Measurements from ENCODE around the gene GBE1.

The GBE1 gene

DNA sequence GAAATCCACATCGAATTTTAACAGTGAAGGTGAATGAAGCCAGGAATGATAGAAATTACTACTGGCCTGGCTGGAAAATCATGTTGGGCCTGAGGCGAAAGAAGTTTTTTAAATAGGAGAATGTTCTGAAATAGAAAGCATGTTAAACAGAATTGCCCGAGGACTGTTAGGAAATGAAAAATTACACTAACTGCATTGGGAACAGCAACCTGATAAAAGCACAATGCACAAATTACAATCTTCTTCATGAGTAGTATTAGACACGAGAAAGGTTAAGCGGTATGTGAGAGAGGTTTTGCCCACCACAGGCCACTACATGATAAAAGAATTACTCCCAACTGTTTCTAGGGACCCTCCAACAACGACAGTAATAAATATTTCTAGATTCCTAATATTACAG lies 18.9 kb downstream of the GBE1 start:
- H3K4me3 ChIP-seq (ENCODE audit: low read depth, low read length) = no peak overlapping the region
- no peak for DNase-seq (ENCODE audit: low read depth)
- TF ChIP-seq, protein P1, sequence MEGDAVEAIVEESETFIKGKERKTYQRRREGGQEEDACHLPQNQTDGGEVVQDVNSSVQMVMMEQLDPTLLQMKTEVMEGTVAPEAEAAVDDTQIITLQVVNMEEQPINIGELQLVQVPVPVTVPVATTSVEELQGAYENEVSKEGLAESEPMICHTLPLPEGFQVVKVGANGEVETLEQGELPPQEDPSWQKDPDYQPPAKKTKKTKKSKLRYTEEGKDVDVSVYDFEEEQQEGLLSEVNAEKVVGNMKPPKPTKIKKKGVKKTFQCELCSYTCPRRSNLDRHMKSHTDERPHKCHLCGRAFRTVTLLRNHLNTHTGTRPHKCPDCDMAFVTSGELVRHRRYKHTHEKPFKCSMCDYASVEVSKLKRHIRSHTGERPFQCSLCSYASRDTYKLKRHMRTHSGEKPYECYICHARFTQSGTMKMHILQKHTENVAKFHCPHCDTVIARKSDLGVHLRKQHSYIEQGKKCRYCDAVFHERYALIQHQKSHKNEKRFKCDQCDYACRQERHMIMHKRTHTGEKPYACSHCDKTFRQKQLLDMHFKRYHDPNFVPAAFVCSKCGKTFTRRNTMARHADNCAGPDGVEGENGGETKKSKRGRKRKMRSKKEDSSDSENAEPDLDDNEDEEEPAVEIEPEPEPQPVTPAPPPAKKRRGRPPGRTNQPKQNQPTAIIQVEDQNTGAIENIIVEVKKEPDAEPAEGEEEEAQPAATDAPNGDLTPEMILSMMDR (IDR thresholded peaks at IDR 0.05; ENCODE audit: low read depth, low read length, missing control alignments) = no peak

GRCh38 chr3:81741216-81741615 lies 20.2 kb downstream of the GBE1 start:
- no peak overlapping the region for H3K4me3 ChIP-seq (ENCODE audit: low read depth, low read length)
- DNase-seq (ENCODE audit: low read depth) = no peak
- TF ChIP-seq, protein P1 (IDR thresholded peaks at IDR 0.05; ENCODE audit: low read depth, low read length, missing control alignments) = no peak

DNA sequence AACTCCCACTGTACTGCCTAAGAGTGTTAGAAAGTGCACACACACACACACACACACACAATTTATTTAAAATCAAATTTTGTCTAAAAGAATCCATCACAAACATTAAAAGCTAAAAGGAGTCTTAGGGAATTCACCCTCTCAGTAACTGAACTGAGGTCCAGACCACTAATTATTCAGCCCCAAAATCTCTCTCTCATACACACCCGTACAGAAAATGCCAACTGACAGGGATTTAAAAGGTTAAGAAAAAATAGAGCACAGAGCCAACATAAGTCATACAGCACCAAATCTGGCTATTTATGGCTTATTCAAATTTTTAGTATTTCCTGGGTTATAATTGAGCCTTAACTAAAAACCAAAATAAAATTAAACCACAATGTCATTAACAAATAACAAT lies 20.7 kb downstream of the GBE1 start:
- DNase-seq (ENCODE audit: low read depth) = no peak
- H3K4me3 ChIP-seq (ENCODE audit: low read depth, low read length) = no peak overlapping the region
- TF ChIP-seq, protein P1 (IDR thresholded peaks at IDR 0.05; ENCODE audit: low read depth, low read length, missing control alignments) = no peak

DNA sequence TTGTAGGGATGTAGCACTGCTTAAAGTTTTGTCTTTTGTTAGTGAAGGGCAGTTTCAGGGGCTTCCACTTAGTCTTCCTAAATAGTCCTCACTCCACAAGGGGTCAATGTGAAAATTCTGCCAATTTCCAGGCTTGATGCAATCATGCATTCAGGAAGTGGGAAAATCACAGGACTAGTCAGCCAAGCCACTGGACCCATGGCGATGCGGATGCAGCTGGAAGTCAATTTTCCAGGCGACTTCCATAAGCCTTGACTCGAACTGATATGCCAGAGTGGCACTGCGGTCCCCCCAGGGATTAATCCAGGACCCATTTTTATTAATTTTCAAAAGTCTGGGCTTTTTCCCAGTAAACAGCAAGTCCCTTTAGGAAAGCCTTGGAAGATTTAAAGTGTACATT lies 26.1 kb downstream of the GBE1 start:
- no peak for DNase-seq (ENCODE audit: low read depth)
- no peak overlapping the region for H3K4me3 ChIP-seq (ENCODE audit: low read depth, low read length)
- TF ChIP-seq, protein P1 (IDR thresholded peaks at IDR 0.05; ENCODE audit: low read depth, low read length, missing control alignments) = no peak

DNA sequence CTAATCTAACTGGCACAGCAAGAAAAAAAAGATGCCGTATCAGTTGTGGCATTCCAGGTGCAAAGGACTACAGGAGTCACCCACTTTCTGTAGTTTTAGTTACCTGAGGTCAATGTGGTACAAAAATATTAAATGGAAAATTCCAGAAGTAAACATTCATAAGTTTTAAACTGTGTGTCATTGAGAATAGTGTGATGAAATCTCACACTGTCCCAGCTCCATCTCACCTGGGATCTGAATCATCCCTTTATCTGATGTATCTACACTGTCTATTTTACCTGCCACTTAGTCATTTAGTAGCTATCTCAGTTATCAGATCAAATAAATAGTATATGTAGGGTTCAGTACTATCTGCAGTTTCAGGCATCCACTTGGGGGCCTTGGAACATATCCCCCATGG lies 26.7 kb downstream of the GBE1 start:
- DNase-seq (ENCODE audit: low read depth) = no peak
- H3K4me3 ChIP-seq (ENCODE audit: low read depth, low read length) = no peak overlapping the region
- TF ChIP-seq, protein P1 (IDR thresholded peaks at IDR 0.05; ENCODE audit: low read depth, low read length, missing control alignments) = no peak

DNA sequence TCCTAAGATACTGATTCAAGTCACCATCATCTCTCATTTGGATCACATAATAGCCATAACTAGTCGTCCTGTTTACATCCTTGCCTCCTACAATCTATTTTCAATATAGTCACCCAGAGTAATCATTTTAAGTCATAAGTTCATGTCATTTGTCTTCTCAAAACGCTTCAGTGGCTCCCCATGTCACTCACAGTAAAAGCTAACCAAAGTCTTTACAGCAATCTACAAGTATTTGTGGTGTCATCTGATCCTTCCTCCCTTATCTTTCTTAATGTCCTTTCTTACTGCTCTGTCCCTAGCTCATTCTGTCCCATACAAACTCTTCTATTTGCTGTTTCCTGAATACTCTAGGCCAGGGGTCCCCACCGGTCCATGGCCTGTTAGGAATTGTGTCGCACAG lies 28.8 kb downstream of the GBE1 start:
- no peak for DNase-seq (ENCODE audit: low read depth)
- TF ChIP-seq, protein P1 (IDR thresholded peaks at IDR 0.05; ENCODE audit: low read depth, low read length, missing control alignments) = no peak
- H3K4me3 ChIP-seq (ENCODE audit: low read depth, low read length) = no peak overlapping the region

GRCh38 chr3:81728766-81729544 lies 32.5 kb downstream of the GBE1 start:
- H3K4me3 ChIP-seq (ENCODE audit: low read depth, low read length) = no peak overlapping the region
- TF ChIP-seq, protein P1 (IDR thresholded peaks at IDR 0.05; ENCODE audit: low read depth, low read length, missing control alignments) = no peak
- no peak for DNase-seq (ENCODE audit: low read depth)

Measured in GM12864 (cell line).